Measurements from ENCODE around the gene ZNF497.

- TF ChIP-seq CTCF (conservative IDR thresholded peaks at IDR 0.05; ENCODE audit: low read length) = no peak
- TF ChIP-seq EZH2phosphoT487 (IDR thresholded peaks at IDR 0.05; ENCODE audit: borderline replicate concordance) = no peak
Measured at GRCh38 chr19:58325311-58326022, 37.1 kb downstream of the ZNF497 start.
